ENCODE data around the gene CBX6. TPM values are rescaled to one million over a fixed set of nuclear protein-coding genes. Genes with fewer than 3 reads are reported as not detected.

The CBX6 gene
- total and polyA plus RNA-seq, 9 of the 15 experiments (the other 6 are each of a cell fraction or from before 2014, with no cell fraction given): 0.75 to 31.6 (median 8.0) TPM

DNA sequence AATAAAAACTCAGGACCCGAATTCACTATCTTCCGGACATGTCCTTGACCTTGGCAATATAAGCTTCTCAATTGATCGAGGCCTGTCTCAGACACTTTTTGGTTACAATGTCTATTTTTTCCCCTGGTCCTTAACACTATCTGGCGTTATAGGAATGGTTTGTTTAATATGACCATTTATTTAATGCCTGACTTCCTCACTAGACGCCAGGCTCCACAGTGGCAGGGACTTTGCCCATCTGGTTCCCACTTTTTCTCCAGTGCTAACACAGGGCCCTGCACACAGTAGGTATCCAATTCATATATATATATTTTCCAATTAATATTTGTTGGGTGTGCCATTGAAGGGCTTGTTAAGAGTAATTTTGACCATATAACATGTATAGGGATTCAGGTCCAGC lies 7.9 kb upstream of the CBX6 start:
- no peak overlapping the region for H3K9ac ChIP-seq (ENCODE audit: insufficient read depth in 1 of 2, low read depth in 2 of 2, low read length in 2 of 2)
- no peaks in the 10 kb centered on the region for H4K20me1 ChIP-seq (replicated peaks; ENCODE audit: control insufficient read depth, insufficient read depth, low read length)
- H3K27ac ChIP-seq (ENCODE audit: extremely low read depth, low read depth, low read length): no peak overlapping the region
- TF ChIP-seq FOXJ2 (tag; IDR thresholded peaks at IDR 0.05) (no peak), BRCA1 (IDR thresholded peaks at IDR 0.05) (no peak), BRCA1 (CRISPR knock-in tag; IDR thresholded peaks at IDR 0.05) (no peak), RNF219 (CRISPR knock-in tag; IDR thresholded peaks at IDR 0.05) (no peak)
- FAIRE-seq: no peak
- ATAC-seq: no peak
- H3K36me3 ChIP-seq (ENCODE audit: control insufficient read depth, insufficient read depth, low read length): no peaks in the 10 kb centered on the region
- 3% methylated on average over 5 of the region's 5 CpGs for WGBS (ENCODE audit: insufficient coverage, low coverage, missing lambda C conversion rate)
- no peaks in the 10 kb centered on the region for H3K9me3 ChIP-seq (replicated peaks; ENCODE audit: control insufficient read depth, insufficient read depth, low read depth, low read length)
- DNase-seq (ENCODE audit: extremely low read depth in 1 of 4, low spot score in 3 of 4): no peak
- H3K79me2 ChIP-seq (ENCODE audit: control insufficient read depth, insufficient read depth, low read length): no peaks in the 10 kb centered on the region
- H3K4me1 ChIP-seq (replicated peaks in 1 of 2; ENCODE audit: control insufficient read depth in 2 of 2, insufficient read depth in 2 of 2, low read length in 2 of 2): no peaks in the 10 kb centered on the region
- no peaks in the 10 kb centered on the region for H3K9me1 ChIP-seq (ENCODE audit: control insufficient read depth, insufficient read depth, low read length)
- H3K27me3 ChIP-seq (ENCODE audit: control insufficient read depth in 2 of 2, insufficient read depth in 2 of 2, low read length in 2 of 2): peaks cover 6 to 27% of the 10 kb centered on the region in 2 experiments; a peak in 3 of 5 replicates
- intact Hi-C loops (cut with micrococcal nuclease) (loop anchor here (10.0 kb wide), 1 partner anchor 45 kb away; no protein-coding TSS in a partner anchor), in situ Hi-C loops (cut with MboI) (no loop called here)
- no peak overlapping the region for H3K4me2 ChIP-seq (ENCODE audit: insufficient read depth, low read length)
- POLR2A ChIA-PET: no interaction called here
- no TSS peak for BruUV-seq (replicated peaks)
- no peak overlapping the region for H3K4me3 ChIP-seq
- no peak overlapping the region for H2AFZ ChIP-seq (ENCODE audit: low read depth, low read length)
- CTCF ChIA-PET (ENCODE audit: low intra/inter-chr PET ratio): no interaction called here

Measured in K562 (cell line).